Activated naive CD8-positive, alpha-beta T cell treated with anti-CD3 and anti-CD28 coated beads, Interleukin-2, amount 10 ng/mL, durations not matched to agents 7 days and 5 days (primary cell): Measurements from ENCODE around the gene GTSE1. TPM values are rescaled to one million over a fixed set of nuclear protein-coding genes. Genes with fewer than 3 reads are reported as not detected.

Source experiments
- ATAC-seq: fragments of 150-1000 bp; cut with Tn5 transposase; one replicate; pipeline ENCODE4 v1.10.0; 2021; ENCODE audit warnings: low read depth, moderate library complexity
- POLR2A ChIA-PET: fragments of 350-600 bp; sonication (Branson Sonifier 250); formaldehyde crosslinking; loops from one replicate; lab custom pipeline; 2021; ENCODE audit warnings: antibody characterized with exemption; lab: Charles Lee
- DNase-seq: peaks from one replicate; pipeline ENCODE4 v3.0.0; 2021
- H3K27ac Mint-ChIP-seq: one replicate; pipeline ENCODE4 v1.8.0; 2022; ENCODE audit warnings: mild to moderate bottlenecking, mixed read lengths
- H3K27me3 Mint-ChIP-seq: one replicate; pipeline ENCODE4 v1.8.0; 2022; ENCODE audit warnings: mild to moderate bottlenecking, moderate library complexity, mixed read lengths
- H3K36me3 Mint-ChIP-seq: one replicate; pipeline ENCODE4 v1.8.0; 2021; ENCODE audit warnings: mild to moderate bottlenecking, mixed read lengths
- H3K4me1 Mint-ChIP-seq: one replicate; pipeline ENCODE4 v1.8.0; 2021; ENCODE audit warnings: mixed read lengths
- H3K4me3 Mint-ChIP-seq: one replicate; pipeline ENCODE4 v1.8.0; 2022; ENCODE audit warnings: mild to moderate bottlenecking, moderate library complexity, mixed read lengths
- H3K9me3 Mint-ChIP-seq: one replicate; pipeline ENCODE4 v1.8.0; 2021; ENCODE audit warnings: mixed read lengths
- total RNA-seq, 2 experiments: library from RNA; stranded (reverse); gene quantifications; one replicate each; pipeline ENCODE4 v1.2.3, GENCODE V29; 2021

Gene GTSE1
- total RNA-seq, 2 experiments from 2014 or later, result 64.9 to 73.8 TPM

GRCh38 chr22:46280063-46280817 is 16.4 kb upstream of the GTSE1 start:
- Mint-ChIP-seq H3K27me3 (no peaks in the 10 kb centered on the region), H3K27ac (no peak overlapping the region), H3K9me3 (peaks cover 2% of the 10 kb centered on the region), H3K4me3 (no peak overlapping the region), H3K4me1 (peaks cover 9% of the 10 kb centered on the region), H3K36me3 (peaks cover 42% of the 10 kb centered on the region)
- DNase-seq (no peak), ATAC-seq (no peak)
- POLR2A ChIA-PET, result interaction anchor here (1.1 to 1.4 kb wide), 2 partner anchors 16 to 30 kb away, joined by 3 read pairs; partner anchors contain the start of gene CDPF1

- no peak overlapping the region for H3K4me3 Mint-ChIP-seq
- no peak for ATAC-seq
- H3K4me1 Mint-ChIP-seq, result peaks cover 8% of the 10 kb centered on the region
- DNase-seq, result no peak
- POLR2A ChIA-PET, result interaction anchor here (1.4 kb wide), 1 partner anchor 31 kb away, joined by 3 read pairs; the partner anchor contains the start of gene CDPF1
- no peaks in the 10 kb centered on the region for H3K27me3 Mint-ChIP-seq
- H3K9me3 Mint-ChIP-seq, result no peaks in the 10 kb centered on the region
- H3K27ac Mint-ChIP-seq, result no peak overlapping the region
- peaks cover 39% of the 10 kb centered on the region for H3K36me3 Mint-ChIP-seq
Observed at GRCh38 chr22:46280999-46281623, 15.6 kb upstream of the GTSE1 start.

- H3K27ac Mint-ChIP-seq, result no peak overlapping the region
- H3K9me3 Mint-ChIP-seq, result no peaks in the 10 kb centered on the region
- ATAC-seq, result no peak
- POLR2A ChIA-PET, result interaction anchor here (0.6 kb wide), 1 partner anchor 17 kb away, joined by 3 read pairs; no protein-coding TSS in a partner anchor
- no peak overlapping the region for H3K4me3 Mint-ChIP-seq
- peaks cover 10% of the 10 kb centered on the region for H3K4me1 Mint-ChIP-seq
- no peak for DNase-seq
- no peaks in the 10 kb centered on the region for H3K27me3 Mint-ChIP-seq
- H3K36me3 Mint-ChIP-seq, result peaks cover 37% of the 10 kb centered on the region
Observed at GRCh38 chr22:46281866-46282678, 14.6 kb upstream of the GTSE1 start.

- Mint-ChIP-seq H3K4me1 (peaks cover 30% of the 10 kb centered on the region), H3K36me3 (peaks cover 42% of the 10 kb centered on the region), H3K4me3 (no peak overlapping the region), H3K27ac (peak overlapping the region; percentile 67), H3K27me3 (no peaks in the 10 kb centered on the region), H3K9me3 (no peaks in the 10 kb centered on the region)
- no peak for ATAC-seq
- POLR2A ChIA-PET, result interaction anchor here (0.7 to 2.9 kb wide), 3 partner anchors 9 to 42 kb away, joined by 3 to 18 read pairs (median 3); partner anchors contain the start of gene GTSE1
- no peak for DNase-seq
Observed at GRCh38 chr22:46286006-46286405, 10.7 kb upstream of the GTSE1 start.

- no peak for ATAC-seq
- no peaks in the 10 kb centered on the region for H3K27me3 Mint-ChIP-seq
- no peak for DNase-seq
- H3K4me1 Mint-ChIP-seq, result peaks cover 30% of the 10 kb centered on the region
- no peaks in the 10 kb centered on the region for H3K9me3 Mint-ChIP-seq
- POLR2A ChIA-PET, result interaction anchor here (0.6 to 2.9 kb wide), 5 partner anchors 8 to 162 kb away, joined by 3 to 18 read pairs (median 5); partner anchors contain the start of genes GTSE1 and TTC38
- peak overlapping the region; percentile 92 for H3K27ac Mint-ChIP-seq
- H3K4me3 Mint-ChIP-seq, result peak overlapping the region; percentile 76
- H3K36me3 Mint-ChIP-seq, result peaks cover 45% of the 10 kb centered on the region
Observed at GRCh38 chr22:46286941-46287872, 9.5 kb upstream of the GTSE1 start.

GRCh38 chr22:46287873-46288751 is 8.6 kb upstream of the GTSE1 start:
- Mint-ChIP-seq H3K27me3 (no peaks in the 10 kb centered on the region), H3K9me3 (no peaks in the 10 kb centered on the region), H3K4me1 (peaks cover 35% of the 10 kb centered on the region), H3K27ac (peak overlapping the region; percentile 92), H3K4me3 (peak overlapping the region; percentile 76), H3K36me3 (peaks cover 51% of the 10 kb centered on the region)
- POLR2A ChIA-PET, result interaction anchor here (0.7 to 2.9 kb wide), 8 partner anchors 8 to 138 kb away, joined by 3 to 18 read pairs (median 6); partner anchors contain the start of genes CDPF1, GTSE1, TRMU and TTC38
- ATAC-seq, result peak; percentile 86
- DNase-seq, result peak; percentile 76

GRCh38 chr22:46288846-46289243 is 7.8 kb upstream of the GTSE1 start:
- peak overlapping the region; percentile 76 for H3K4me3 Mint-ChIP-seq
- H3K36me3 Mint-ChIP-seq, result peaks cover 53% of the 10 kb centered on the region

GRCh38 chr22:46289244-46289891 is 7.3 kb upstream of the GTSE1 start:
- Mint-ChIP-seq H3K9me3 (no peaks in the 10 kb centered on the region), H3K36me3 (peaks cover 49% of the 10 kb centered on the region), H3K27me3 (no peaks in the 10 kb centered on the region), H3K4me1 (peaks cover 46% of the 10 kb centered on the region), H3K4me3 (no peak overlapping the region), H3K27ac (no peak overlapping the region)
- POLR2A ChIA-PET, result interaction anchor here (1.3 to 1.8 kb wide), 4 partner anchors 22 to 140 kb away, joined by 3 to 9 read pairs (median 6); partner anchors contain the start of genes CDPF1, TRMU and TTC38
- ATAC-seq (no peak), DNase-seq (no peak)

More at GRCh38 chr22:46288846-46289243, 7.8 kb upstream of the GTSE1 start:
- DNase-seq (no peak), ATAC-seq (no peak)
- Mint-ChIP-seq H3K4me1 (peaks cover 42% of the 10 kb centered on the region), H3K9me3 (no peaks in the 10 kb centered on the region), H3K27ac (peak overlapping the region; percentile 92), H3K27me3 (no peaks in the 10 kb centered on the region)
- POLR2A ChIA-PET, result interaction anchor here (0.7 to 2.0 kb wide), 6 partner anchors 8 to 139 kb away, joined by 3 to 9 read pairs (median 6); partner anchors contain the start of genes CDPF1, GTSE1, TRMU and TTC38

- no peak for DNase-seq
- POLR2A ChIA-PET, result no interaction called here
- Mint-ChIP-seq H3K4me3 (no peak overlapping the region), H3K9me3 (no peaks in the 10 kb centered on the region), H3K4me1 (peaks cover 51% of the 10 kb centered on the region), H3K27ac (peak overlapping the region; percentile 79), H3K27me3 (no peaks in the 10 kb centered on the region), H3K36me3 (peaks cover 50% of the 10 kb centered on the region)
- no peak for ATAC-seq
Observed at GRCh38 chr22:46290121-46290842, 6.4 kb upstream of the GTSE1 start.

GRCh38 chr22:46290843-46291785 is 5.6 kb upstream of the GTSE1 start:
- no peak for DNase-seq
- H3K4me1 Mint-ChIP-seq, result peaks cover 57% of the 10 kb centered on the region
- no peaks in the 10 kb centered on the region for H3K9me3 Mint-ChIP-seq
- POLR2A ChIA-PET, result no interaction called here
- no peak for ATAC-seq
- peak overlapping the region; percentile 38 for H3K27ac Mint-ChIP-seq
- H3K4me3 Mint-ChIP-seq, result no peak overlapping the region
- no peaks in the 10 kb centered on the region for H3K27me3 Mint-ChIP-seq
- H3K36me3 Mint-ChIP-seq, result peaks cover 45% of the 10 kb centered on the region
